Measurements from ENCODE around the gene UQCC3.

DNA sequence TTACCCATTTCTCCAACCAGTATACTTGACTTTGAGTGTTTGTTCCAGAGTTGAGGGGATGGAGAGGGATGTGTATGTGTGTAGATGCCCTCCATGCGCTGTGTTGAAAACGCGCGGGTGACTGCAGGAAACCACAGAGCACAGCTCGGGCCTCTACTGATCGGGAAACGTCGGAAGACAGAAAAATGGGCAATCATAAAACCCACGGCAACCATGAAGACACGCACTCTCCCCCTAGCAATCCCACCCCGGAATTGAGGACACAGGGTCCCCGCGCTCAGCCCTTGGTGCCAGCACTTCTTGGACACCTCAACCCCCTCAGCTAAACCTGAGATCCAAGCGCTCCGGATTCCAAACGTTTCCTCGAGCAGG is 251 bp upstream of the UQCC3 start:
- TF ChIP-seq, protein P1, sequence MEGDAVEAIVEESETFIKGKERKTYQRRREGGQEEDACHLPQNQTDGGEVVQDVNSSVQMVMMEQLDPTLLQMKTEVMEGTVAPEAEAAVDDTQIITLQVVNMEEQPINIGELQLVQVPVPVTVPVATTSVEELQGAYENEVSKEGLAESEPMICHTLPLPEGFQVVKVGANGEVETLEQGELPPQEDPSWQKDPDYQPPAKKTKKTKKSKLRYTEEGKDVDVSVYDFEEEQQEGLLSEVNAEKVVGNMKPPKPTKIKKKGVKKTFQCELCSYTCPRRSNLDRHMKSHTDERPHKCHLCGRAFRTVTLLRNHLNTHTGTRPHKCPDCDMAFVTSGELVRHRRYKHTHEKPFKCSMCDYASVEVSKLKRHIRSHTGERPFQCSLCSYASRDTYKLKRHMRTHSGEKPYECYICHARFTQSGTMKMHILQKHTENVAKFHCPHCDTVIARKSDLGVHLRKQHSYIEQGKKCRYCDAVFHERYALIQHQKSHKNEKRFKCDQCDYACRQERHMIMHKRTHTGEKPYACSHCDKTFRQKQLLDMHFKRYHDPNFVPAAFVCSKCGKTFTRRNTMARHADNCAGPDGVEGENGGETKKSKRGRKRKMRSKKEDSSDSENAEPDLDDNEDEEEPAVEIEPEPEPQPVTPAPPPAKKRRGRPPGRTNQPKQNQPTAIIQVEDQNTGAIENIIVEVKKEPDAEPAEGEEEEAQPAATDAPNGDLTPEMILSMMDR (IDR thresholded peaks at IDR 0.05) = no peak
- TF ChIP-seq POLR2A (IDR thresholded peaks at IDR 0.05) (no peak), POLR2AphosphoS5 (IDR thresholded peaks at IDR 0.05) (no peak), EP300 (IDR thresholded peaks at IDR 0.05) (no peak)

Measured in sigmoid colon (tissue), 4 donors.